ENCODE measurements around the gene HIP1R.
"Not testable (repeated sequence)": the region's sequence is repeated elsewhere in the genome, so short reads cannot be mapped to it uniquely, and the experiment has no call there.

HIP1R gene

GRCh38 chr12:122874081-122874480 is 38.8 kb downstream of the HIP1R start:
- no peak for FAIRE-seq
- no peak for DNase-seq (ENCODE audit: low spot score)

- DNase-seq (ENCODE audit: low spot score) (no peak), FAIRE-seq (no peak)
Observed at GRCh38 chr12:122875590-122876220, 40.4 kb downstream of the HIP1R start.

GRCh38 chr12:122876281-122876680 is 41.0 kb downstream of the HIP1R start:
- FAIRE-seq = not testable (repeated sequence)

GRCh38 chr12:122876731-122877130 is 41.5 kb downstream of the HIP1R start:
- no peak for FAIRE-seq
- DNase-seq (ENCODE audit: low spot score) = no peak

More at GRCh38 chr12:122876281-122876680, 41.0 kb downstream of the HIP1R start:
- DNase-seq (ENCODE audit: low spot score) = not testable (repeated sequence)

GRCh38 chr12:122878780-122879612 is 43.7 kb downstream of the HIP1R start:
- FAIRE-seq = no peak
- no peak for DNase-seq (ENCODE audit: low spot score)

- FAIRE-seq (no peak), DNase-seq (ENCODE audit: low spot score) (no peak)
Observed at GRCh38 chr12:122880155-122880667, 45.0 kb downstream of the HIP1R start.

- DNase-seq (ENCODE audit: low spot score) (peak; percentile 14), FAIRE-seq (no peak)
Observed at GRCh38 chr12:122880668-122881067, 45.4 kb downstream of the HIP1R start.

GRCh38 chr12:122882908-122883558 is 47.8 kb downstream of the HIP1R start:
- no peak for DNase-seq (ENCODE audit: low spot score)
- no peak for FAIRE-seq

- DNase-seq (ENCODE audit: low spot score) = no peak
- no peak for FAIRE-seq
Observed at GRCh38 chr12:122884091-122884826, 49.0 kb downstream of the HIP1R start.

- FAIRE-seq = no peak
- DNase-seq (ENCODE audit: low spot score) = no peak
Observed at GRCh38 chr12:122884860-122885259, 49.6 kb downstream of the HIP1R start.

- DNase-seq (ENCODE audit: low spot score) (no peak), FAIRE-seq (no peak)
Observed at GRCh38 chr12:122886161-122886560, 50.9 kb downstream of the HIP1R start.

GRCh38 chr12:122886851-122887818 is 51.9 kb downstream of the HIP1R start:
- DNase-seq (ENCODE audit: low spot score) = peak; percentile 83
- FAIRE-seq = peak; percentile 83

GRCh38 chr12:122887819-122888212 is 52.6 kb downstream of the HIP1R start:
- no peak for DNase-seq (ENCODE audit: low spot score)
- FAIRE-seq = no peak

- DNase-seq (ENCODE audit: low spot score) = peak; percentile 73
- FAIRE-seq = no peak
Observed at GRCh38 chr12:122888232-122888752, 53.0 kb downstream of the HIP1R start.

GRCh38 chr12:122889761-122890520 is 54.7 kb downstream of the HIP1R start:
- FAIRE-seq = no peak
- DNase-seq (ENCODE audit: low spot score) = no peak

- DNase-seq (ENCODE audit: low spot score) = no peak
- no peak for FAIRE-seq
Observed at GRCh38 chr12:122891661-122892525, 56.6 kb downstream of the HIP1R start.

- not testable (repeated sequence) for FAIRE-seq; DNase-seq (ENCODE audit: low spot score)
Observed at GRCh38 chr12:122892724-122893123, 57.5 kb downstream of the HIP1R start.
